Pons (tissue), 1 donor: Measurements from ENCODE around the gene PNLIP.
A peak's percentile ranks its signal among the peaks of the same experiment; 100 is the strongest.

Source experiments
- DNase-seq: peaks from one replicate; pipeline ENCODE4 v3.0.0-alpha.2; 2016; ENCODE audit warnings: low spot score

PNLIP gene

DNA sequence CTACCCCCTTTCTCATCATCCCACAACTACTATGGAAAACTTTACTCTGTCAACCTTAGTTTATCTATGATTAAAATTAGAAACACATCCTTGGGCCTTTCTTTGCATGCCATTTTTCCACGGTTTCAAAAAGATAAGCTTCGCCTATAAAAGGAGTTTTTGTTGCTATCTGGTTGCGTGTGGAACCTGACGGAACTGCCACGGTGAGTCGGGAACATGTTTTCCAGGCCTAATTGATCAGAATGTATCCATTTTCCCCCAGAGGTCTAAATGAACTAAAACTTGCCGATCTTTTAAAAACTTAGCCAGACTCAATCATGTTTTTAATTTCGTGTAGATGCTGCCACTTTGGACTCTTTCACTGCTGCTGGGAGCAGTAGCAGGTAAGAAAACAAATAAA is at the start of gene PNLIP:
PNLIP (plus strand) TSS at position 176 of the 400 bp plus-strand sequence; CDS start at position 338, 162 bp downstream.
- DNase-seq = no peak

GRCh38 chr10:116504786-116505185 is 40.9 kb upstream of the PNLIP start:
- no peak for DNase-seq

- no peak for DNase-seq
These were observed 35.2 kb upstream of the PNLIP start for GRCh38 chr10:116510565-116510964.

GRCh38 chr10:116511365-116511764 is 34.4 kb upstream of the PNLIP start:
- DNase-seq = no peak

GRCh38 chr10:116521424-116522290 is 24.1 kb upstream of the PNLIP start:
- DNase-seq = peak; percentile 20

GRCh38 chr10:116522803-116523381 is 22.8 kb upstream of the PNLIP start:
- DNase-seq = no peak

DNA sequence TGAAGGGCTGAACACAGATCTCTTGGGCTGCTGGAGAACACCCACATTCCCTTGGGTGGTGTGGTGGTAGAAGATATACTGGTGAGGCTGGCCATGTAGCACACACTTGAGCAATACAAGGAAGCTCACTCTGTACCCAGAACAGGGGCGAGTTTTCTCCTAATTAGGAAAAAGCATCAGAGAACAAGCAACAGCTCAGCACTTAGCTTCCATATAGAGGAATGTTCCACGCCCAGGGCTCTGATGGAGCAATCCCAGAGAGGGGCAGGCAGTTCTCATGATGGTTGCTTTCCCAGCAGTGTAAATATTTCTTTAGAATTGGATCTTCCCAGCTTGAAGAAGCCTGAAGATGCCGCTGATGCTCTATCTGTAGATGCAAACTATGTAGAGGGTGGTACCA is 21.0 kb upstream of the PNLIP start:
- DNase-seq = no peak

- no peak for DNase-seq
These were observed 19.5 kb upstream of the PNLIP start for GRCh38 chr10:116526219-116526618.

- no peak for DNase-seq
These were observed 8.9 kb upstream of the PNLIP start for GRCh38 chr10:116536810-116537209.

- DNase-seq = no peak
These were observed 7.3 kb upstream of the PNLIP start for GRCh38 chr10:116538456-116538855.

DNA sequence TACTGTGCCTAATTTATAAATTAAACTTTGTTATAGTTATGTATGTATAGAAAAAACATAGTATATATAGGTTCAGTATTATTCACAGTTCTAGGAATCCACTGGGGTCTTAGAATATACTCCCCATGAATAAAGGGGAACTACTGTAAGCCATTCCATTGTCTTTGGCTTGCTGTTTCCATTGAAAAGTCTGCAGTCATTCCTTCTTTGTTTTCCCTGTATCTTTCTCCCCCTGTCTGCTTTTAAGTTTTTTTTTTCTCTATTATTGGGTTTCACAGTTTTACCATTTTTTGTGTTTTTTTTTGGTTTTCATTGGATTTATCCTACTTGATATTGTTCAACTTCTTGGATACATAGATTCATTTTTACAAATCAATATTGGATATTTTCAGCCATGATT is 6.7 kb upstream of the PNLIP start:
- DNase-seq = no peak

GRCh38 chr10:116540814-116541213 is 4.9 kb upstream of the PNLIP start:
- DNase-seq = no peak

- no peak for DNase-seq
These were observed 3.6 kb upstream of the PNLIP start for GRCh38 chr10:116542007-116542677.

GRCh38 chr10:116545122-116545521 is 609 bp upstream of the PNLIP start:
- no peak for DNase-seq

- no peak for DNase-seq
These were observed 2.6 kb downstream of the PNLIP start for GRCh38 chr10:116548301-116548700.

DNA sequence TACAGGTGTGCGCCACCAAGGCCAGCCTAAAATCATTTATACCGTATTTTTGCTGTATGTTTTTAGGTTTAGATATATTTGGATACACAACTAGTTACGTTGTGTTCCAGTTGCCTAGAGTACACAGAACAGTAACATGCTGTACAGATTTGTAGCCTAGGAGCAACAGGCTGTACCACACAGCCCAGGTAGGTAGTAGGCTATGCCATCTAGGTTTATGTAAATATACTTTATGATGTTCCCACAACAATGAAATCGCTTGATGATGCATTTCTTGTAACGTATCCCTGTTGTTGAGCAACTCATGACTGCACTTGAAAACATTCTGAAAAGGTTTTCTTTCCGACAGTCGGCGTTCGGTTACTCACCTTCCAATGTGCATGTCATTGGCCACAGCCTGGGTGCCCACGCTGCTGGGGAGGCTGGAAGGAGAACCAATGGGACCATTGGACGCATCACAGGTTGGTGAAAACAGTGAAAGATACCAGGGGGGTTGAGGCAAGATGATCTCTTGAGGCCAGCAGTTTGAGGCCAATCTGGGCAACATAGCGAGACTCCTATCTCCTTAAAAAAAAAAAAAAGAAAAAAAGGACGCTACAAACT is 7.7 kb downstream of the PNLIP start:
- no peak for DNase-seq

GRCh38 chr10:116554628-116555027 is 8.9 kb downstream of the PNLIP start:
- DNase-seq = no peak

GRCh38 chr10:116555880-116556279 is 10.1 kb downstream of the PNLIP start:
- DNase-seq = no peak

DNA sequence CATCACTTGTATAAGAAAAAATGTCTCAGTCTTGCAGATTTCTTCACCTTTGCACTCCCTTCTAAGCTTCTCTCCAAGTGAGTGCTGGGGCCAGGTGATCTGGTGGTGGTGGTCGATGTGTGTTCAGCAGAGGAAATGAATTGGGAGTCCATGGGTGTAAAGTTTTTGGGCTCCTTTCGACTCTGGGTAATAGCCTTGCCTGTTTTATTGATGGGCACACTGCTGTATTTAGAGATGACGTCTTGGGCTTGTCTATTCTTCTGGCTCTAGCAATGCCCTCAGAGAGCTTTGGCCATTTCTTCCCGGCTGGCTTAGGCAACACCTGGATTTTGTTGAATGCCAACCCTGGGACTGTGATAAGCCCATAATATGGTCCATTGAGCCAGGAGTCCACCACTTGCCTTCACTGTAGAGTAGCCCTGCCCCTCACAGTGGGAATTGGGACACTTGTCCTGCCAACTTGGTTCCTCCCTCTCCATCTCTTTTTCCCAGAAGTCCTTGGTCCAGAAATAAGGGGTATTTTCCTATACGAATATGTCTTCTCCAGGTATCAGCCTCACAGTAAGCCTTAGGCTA is 11.7 kb downstream of the PNLIP start:
- DNase-seq = no peak

DNA sequence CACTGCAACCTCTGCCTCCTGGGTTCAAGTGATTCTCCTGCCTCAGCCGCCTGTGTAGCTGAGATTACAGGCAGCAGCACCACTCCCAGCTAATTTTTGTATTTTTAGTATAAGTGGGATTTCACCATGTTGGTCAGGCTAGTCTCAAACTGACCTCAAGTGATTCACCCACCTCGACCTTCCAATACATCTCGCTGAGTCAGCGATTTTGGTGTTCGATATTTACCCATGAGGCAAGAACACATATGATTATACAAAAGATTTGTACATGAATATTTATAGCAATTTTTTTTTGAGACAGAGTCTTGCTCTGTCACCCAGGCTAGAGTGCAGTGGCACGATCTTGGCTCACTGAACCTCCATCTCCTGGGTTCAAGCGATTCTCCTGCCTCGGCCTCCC is 19.8 kb downstream of the PNLIP start:
- DNase-seq = no peak

GRCh38 chr10:116566932-116567331 is 21.2 kb downstream of the PNLIP start:
- DNase-seq = no peak

DNA sequence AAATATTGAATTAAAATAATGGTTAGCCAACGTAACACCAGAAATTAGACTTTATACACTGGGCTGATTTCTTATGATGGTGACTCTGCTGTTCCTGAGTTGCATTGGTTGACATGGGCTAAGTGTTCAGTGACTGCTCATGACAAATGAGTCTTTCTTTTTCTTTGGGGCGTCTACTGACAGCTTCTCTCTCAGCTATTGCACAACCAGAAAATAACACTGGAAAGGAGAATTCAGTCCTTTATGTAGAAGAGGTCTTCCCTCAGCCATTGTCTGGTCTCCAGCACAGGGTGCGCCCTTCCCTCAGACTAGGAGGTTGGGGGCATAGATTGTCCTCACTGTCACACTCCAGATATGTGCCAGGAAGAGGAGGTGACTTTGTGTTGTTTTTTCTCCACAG is 21.6 kb downstream of the PNLIP start:
- DNase-seq = no peak
